Peyer's patch (tissue), 4 donors: Measurements from ENCODE around the gene ZNF8.

Experiments
- CTCF ChIP-seq, 6 experiments: fragments of 450-650 bp in 4 of 6; fragments of 200-600 bp in 2 of 6; sonication (generic) in 1 of 6; IDR thresholded peaks; one replicate each; pipeline ENCODE4 v1.5.1; 2017 to 2019; ENCODE audit warnings: antibody characterized with exemption in 6 of 6, mild to moderate bottlenecking in 3 of 6, moderate library complexity in 1 of 6
- POLR2A ChIP-seq, 2 donors: fragments of 450-650 bp; IDR thresholded peaks; one replicate each; pipeline ENCODE4 v1.5.1; 2017; ENCODE audit warnings: antibody characterized with exemption in 2 of 2, mild to moderate bottlenecking in 2 of 2, moderate library complexity in 2 of 2

- TF ChIP-seq CTCF (IDR thresholded peaks at IDR 0.05) (no peak), POLR2A (IDR thresholded peaks at IDR 0.05) (no peak)
Observed at GRCh38 chr19:58268344-58268743, 10.4 kb upstream of the ZNF8 start.
